Prostate gland (tissue), 2 donors: Measurements from ENCODE around the gene ADGRF5.

ENCODE experiments used
- CTCF ChIP-seq, 4 experiments: fragments of 200-600 bp in 2 of 4; fragments of 450-650 bp in 2 of 4; sonication (generic) in 2 of 4; IDR thresholded peaks; 1 replicate in 3 of 4; 2 replicates in 1 of 4; pipeline ENCODE4 v1.5.1; 2016 to 2019; ENCODE audit warnings: antibody characterized with exemption in 4 of 4, mild to moderate bottlenecking in 2 of 4, moderate library complexity in 2 of 4
- POLR2A ChIP-seq: fragments of 450-650 bp; IDR thresholded peaks from one replicate; pipeline ENCODE4 v1.6.1; 2016; ENCODE audit warnings: antibody characterized with exemption, mild to moderate bottlenecking
- POLR2AphosphoS5 ChIP-seq: sonication (generic); formaldehyde crosslinking; IDR thresholded peaks from one replicate; pipeline ENCODE4 v1.6.1; 2017; ENCODE audit warnings: antibody characterized with exemption

GRCh38 chr6:46909371-46909770, 12.4 kb downstream of the ADGRF5 start:
- TF ChIP-seq CTCF (IDR thresholded peaks at IDR 0.05) (no peak), POLR2A (no peak), POLR2AphosphoS5 (no peak)
